Measurements from ENCODE around the gene ARHGEF6.

DNA sequence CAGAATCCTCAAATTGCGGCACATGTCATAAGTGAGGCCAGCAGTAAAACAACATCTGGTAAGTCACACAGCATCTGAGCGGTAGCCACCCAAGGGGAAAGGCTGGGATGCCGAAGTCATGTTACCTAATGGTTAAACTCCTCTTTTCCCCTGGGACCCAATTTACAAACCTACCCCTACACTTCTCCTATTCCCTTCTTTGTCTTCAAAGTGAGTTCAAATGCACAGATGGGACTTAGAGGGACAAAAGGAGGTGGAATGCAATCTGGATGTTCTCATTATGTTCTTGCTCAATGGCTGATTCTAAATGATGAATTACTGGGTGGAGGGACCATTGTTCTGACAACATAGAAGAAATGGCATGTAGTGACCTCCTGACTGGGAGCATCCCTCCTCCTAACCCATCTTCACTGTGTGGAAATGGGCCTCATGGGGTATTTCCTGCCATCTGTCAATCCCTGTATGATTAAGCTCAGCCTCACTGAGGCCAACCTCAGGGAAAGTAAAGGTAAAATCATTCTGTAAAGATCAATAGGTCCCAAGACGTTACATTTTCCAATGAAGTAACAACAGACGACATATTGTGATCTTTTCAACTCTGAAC is 124.3 kb downstream of the ARHGEF6 start:
- TF ChIP-seq, protein P1, sequence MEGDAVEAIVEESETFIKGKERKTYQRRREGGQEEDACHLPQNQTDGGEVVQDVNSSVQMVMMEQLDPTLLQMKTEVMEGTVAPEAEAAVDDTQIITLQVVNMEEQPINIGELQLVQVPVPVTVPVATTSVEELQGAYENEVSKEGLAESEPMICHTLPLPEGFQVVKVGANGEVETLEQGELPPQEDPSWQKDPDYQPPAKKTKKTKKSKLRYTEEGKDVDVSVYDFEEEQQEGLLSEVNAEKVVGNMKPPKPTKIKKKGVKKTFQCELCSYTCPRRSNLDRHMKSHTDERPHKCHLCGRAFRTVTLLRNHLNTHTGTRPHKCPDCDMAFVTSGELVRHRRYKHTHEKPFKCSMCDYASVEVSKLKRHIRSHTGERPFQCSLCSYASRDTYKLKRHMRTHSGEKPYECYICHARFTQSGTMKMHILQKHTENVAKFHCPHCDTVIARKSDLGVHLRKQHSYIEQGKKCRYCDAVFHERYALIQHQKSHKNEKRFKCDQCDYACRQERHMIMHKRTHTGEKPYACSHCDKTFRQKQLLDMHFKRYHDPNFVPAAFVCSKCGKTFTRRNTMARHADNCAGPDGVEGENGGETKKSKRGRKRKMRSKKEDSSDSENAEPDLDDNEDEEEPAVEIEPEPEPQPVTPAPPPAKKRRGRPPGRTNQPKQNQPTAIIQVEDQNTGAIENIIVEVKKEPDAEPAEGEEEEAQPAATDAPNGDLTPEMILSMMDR (IDR thresholded peaks at IDR 0.05; ENCODE audit: insufficient read depth, low read length, poor library complexity, severe bottlenecking), result no peak
- TF ChIP-seq EZH2phosphoT487 (conservative IDR thresholded peaks at IDR 0.05; ENCODE audit: low read length), result no peak
